GM19328 (cell line): ENCODE data around the gene SHBG.
"Not testable (repeated sequence)": the region's sequence is repeated elsewhere in the genome, so short reads cannot be mapped to it uniquely, and the experiment has no call there.

ENCODE experiments used
- ATAC-seq: cut with Tn5 transposase; IDR thresholded peaks from one replicate; pipeline ENCODE4 v1.9.1; 2021; ENCODE audit warnings: mild to moderate bottlenecking, moderate library complexity; ENCODE audit not compliant: unreplicated experiment

The SHBG gene

GRCh38 chr17:7629939-7630571, at the start of gene SHBG:
Gene SHBG, plus strand, starts transcription at chr17:7630135. Its CDS starts 38 bp downstream, at chr17:7630173.
- ATAC-seq: no peak

GRCh38 chr17:7580604-7581575, 49.0 kb upstream of the SHBG start:
- ATAC-seq: no peak

GRCh38 chr17:7582396-7583252, 47.3 kb upstream of the SHBG start:
- no peak for ATAC-seq

- peak; percentile 53 for ATAC-seq
Observed at GRCh38 chr17:7583253-7584109, 46.5 kb upstream of the SHBG start, which contains the start of gene MPDU1. Gene MPDU1, plus strand, starts transcription at chr17:7583852. Its CDS starts 11 bp downstream, at chr17:7583863.

- no peak for ATAC-seq
Observed at GRCh38 chr17:7586673-7587419, 43.1 kb upstream of the SHBG start.

GRCh38 chr17:7587420-7588151, 42.3 kb upstream of the SHBG start:
- no peak for ATAC-seq

- ATAC-seq: no peak
Observed at GRCh38 chr17:7588553-7589203, 41.3 kb upstream of the SHBG start.

- no peak for ATAC-seq
Observed at GRCh38 chr17:7589204-7589868, 40.6 kb upstream of the SHBG start.

GRCh38 chr17:7589891-7590691, 39.8 kb upstream of the SHBG start, which contains the start of gene SOX15:
Gene SOX15, minus strand, starts transcription at chr17:7590094. Its CDS starts 418 bp downstream, at chr17:7589676.
- no peak for ATAC-seq

GRCh38 chr17:7590743-7591142, 39.2 kb upstream of the SHBG start:
- no peak for ATAC-seq

- ATAC-seq: no peak
Observed at GRCh38 chr17:7591596-7591995, 38.3 kb upstream of the SHBG start.

- no peak for ATAC-seq
Observed at GRCh38 chr17:7592422-7593021, 37.4 kb upstream of the SHBG start.

- ATAC-seq: no peak
Observed at GRCh38 chr17:7593296-7593695, 36.6 kb upstream of the SHBG start.

GRCh38 chr17:7597561-7597960, 32.4 kb upstream of the SHBG start:
- ATAC-seq: not testable (repeated sequence)

- ATAC-seq: no peak
Observed at GRCh38 chr17:7606280-7606679, 23.7 kb upstream of the SHBG start.

- ATAC-seq: no peak
Observed at GRCh38 chr17:7610641-7611040, 19.3 kb upstream of the SHBG start.
